ENCODE data around the gene SWSAP1.
"Not testable (repeated sequence)": the region's sequence is repeated elsewhere in the genome, so short reads cannot be mapped to it uniquely, and the experiment has no call there.

SWSAP1 gene

GRCh38 chr19:11405846-11406643 lies 31.6 kb downstream of the SWSAP1 start:
- Mint-ChIP-seq H3K4me1 (ENCODE audit: low read depth) (no peaks in the 10 kb centered on the region), H3K27me3 (ENCODE audit: low read depth) (peaks cover 10% of the 10 kb centered on the region), H3K27ac (no peak overlapping the region), H3K4me3 (no peak overlapping the region), H3K9me3 (no peaks in the 10 kb centered on the region), H3K36me3 (ENCODE audit: low read depth) (no peaks in the 10 kb centered on the region)

- H3K27ac Mint-ChIP-seq; H3K36me3 Mint-ChIP-seq (ENCODE audit: low read depth); H3K4me1 Mint-ChIP-seq (ENCODE audit: low read depth); H3K9me3 Mint-ChIP-seq; H3K27me3 Mint-ChIP-seq (ENCODE audit: low read depth); H3K4me3 Mint-ChIP-seq: not testable (repeated sequence)
Observed at GRCh38 chr19:11406703-11407236, 32.3 kb downstream of the SWSAP1 start.

GRCh38 chr19:11408591-11408990 lies 34.1 kb downstream of the SWSAP1 start:
- Mint-ChIP-seq H3K27me3 (ENCODE audit: low read depth) (peaks cover 10% of the 10 kb centered on the region), H3K4me1 (ENCODE audit: low read depth) (no peaks in the 10 kb centered on the region), H3K36me3 (ENCODE audit: low read depth) (no peaks in the 10 kb centered on the region), H3K4me3 (no peak overlapping the region), H3K27ac (no peak overlapping the region), H3K9me3 (no peaks in the 10 kb centered on the region)

- Mint-ChIP-seq H3K27me3 (ENCODE audit: low read depth) (peaks cover 18% of the 10 kb centered on the region), H3K9me3 (no peaks in the 10 kb centered on the region), H3K27ac (no peak overlapping the region), H3K4me3 (no peak overlapping the region), H3K4me1 (ENCODE audit: low read depth) (no peaks in the 10 kb centered on the region), H3K36me3 (ENCODE audit: low read depth) (no peaks in the 10 kb centered on the region)
Observed at GRCh38 chr19:11410682-11411081, 36.2 kb downstream of the SWSAP1 start.

GRCh38 chr19:11414544-11414943 lies 40.1 kb downstream of the SWSAP1 start:
- Mint-ChIP-seq H3K9me3 (no peaks in the 10 kb centered on the region), H3K36me3 (ENCODE audit: low read depth) (no peaks in the 10 kb centered on the region), H3K4me3 (no peak overlapping the region), H3K4me1 (ENCODE audit: low read depth) (no peaks in the 10 kb centered on the region), H3K27me3 (ENCODE audit: low read depth) (peaks cover 47% of the 10 kb centered on the region), H3K27ac (no peak overlapping the region)

- peaks cover 60% of the 10 kb centered on the region for H3K27me3 Mint-ChIP-seq (ENCODE audit: low read depth)
- H3K4me3 Mint-ChIP-seq, result no peak overlapping the region
- H3K27ac Mint-ChIP-seq, result peak overlapping the region; percentile 41
- no peaks in the 10 kb centered on the region for H3K36me3 Mint-ChIP-seq (ENCODE audit: low read depth)
- H3K9me3 Mint-ChIP-seq, result no peaks in the 10 kb centered on the region
- H3K4me1 Mint-ChIP-seq (ENCODE audit: low read depth), result peaks cover 6% of the 10 kb centered on the region
Observed at GRCh38 chr19:11416346-11417052, 42.0 kb downstream of the SWSAP1 start.

GRCh38 chr19:11418094-11418548 lies 43.7 kb downstream of the SWSAP1 start:
- no peak overlapping the region for H3K27ac Mint-ChIP-seq
- no peaks in the 10 kb centered on the region for H3K36me3 Mint-ChIP-seq (ENCODE audit: low read depth)
- H3K4me3 Mint-ChIP-seq, result no peak overlapping the region
- no peaks in the 10 kb centered on the region for H3K9me3 Mint-ChIP-seq
- H3K27me3 Mint-ChIP-seq (ENCODE audit: low read depth), result peaks cover 74% of the 10 kb centered on the region
- peaks cover 17% of the 10 kb centered on the region for H3K4me1 Mint-ChIP-seq (ENCODE audit: low read depth)

- H3K27me3 Mint-ChIP-seq (ENCODE audit: low read depth), result peaks cover 81% of the 10 kb centered on the region
- H3K27ac Mint-ChIP-seq, result no peak within 1 kb of the TSS
- no peaks in the 10 kb centered on the region for H3K36me3 Mint-ChIP-seq (ENCODE audit: low read depth)
- peaks cover 24% of the 10 kb centered on the region for H3K4me1 Mint-ChIP-seq (ENCODE audit: low read depth)
- no peak within 1 kb of the TSS for H3K4me3 Mint-ChIP-seq
- H3K9me3 Mint-ChIP-seq, result no peaks in the 10 kb centered on the region
Observed at GRCh38 chr19:11418549-11419506, 44.4 kb downstream of the SWSAP1 start, which contains the start of gene RGL3. RGL3 (minus strand) TSS chr19:11419314; CDS start chr19:11419278, 36 bp downstream.

GRCh38 chr19:11420429-11421370 lies 46.2 kb downstream of the SWSAP1 start:
- no peaks in the 10 kb centered on the region for H3K36me3 Mint-ChIP-seq (ENCODE audit: low read depth)
- H3K27ac Mint-ChIP-seq, result no peak overlapping the region
- H3K4me1 Mint-ChIP-seq (ENCODE audit: low read depth), result peaks cover 25% of the 10 kb centered on the region
- no peaks in the 10 kb centered on the region for H3K9me3 Mint-ChIP-seq
- peaks cover 77% of the 10 kb centered on the region for H3K27me3 Mint-ChIP-seq (ENCODE audit: low read depth)
- peak overlapping the region; percentile 42 for H3K4me3 Mint-ChIP-seq

- Mint-ChIP-seq H3K4me3 (peak overlapping the region; percentile 42), H3K9me3 (no peaks in the 10 kb centered on the region), H3K27ac (no peak overlapping the region), H3K4me1 (ENCODE audit: low read depth) (peaks cover 25% of the 10 kb centered on the region), H3K27me3 (ENCODE audit: low read depth) (peaks cover 71% of the 10 kb centered on the region), H3K36me3 (ENCODE audit: low read depth) (no peaks in the 10 kb centered on the region)
Observed at GRCh38 chr19:11421371-11422098, 47.1 kb downstream of the SWSAP1 start.

GRCh38 chr19:11422163-11423065 lies 47.9 kb downstream of the SWSAP1 start:
- Mint-ChIP-seq H3K9me3 (no peaks in the 10 kb centered on the region), H3K4me3 (peak overlapping the region; percentile 76), H3K4me1 (ENCODE audit: low read depth) (peaks cover 25% of the 10 kb centered on the region), H3K27ac (no peak overlapping the region), H3K36me3 (ENCODE audit: low read depth) (no peaks in the 10 kb centered on the region), H3K27me3 (ENCODE audit: low read depth) (peaks cover 63% of the 10 kb centered on the region)

GRCh38 chr19:11423164-11423790 lies 48.8 kb downstream of the SWSAP1 start:
- H3K4me3 Mint-ChIP-seq, result no peak overlapping the region
- no peaks in the 10 kb centered on the region for H3K9me3 Mint-ChIP-seq
- H3K36me3 Mint-ChIP-seq (ENCODE audit: low read depth), result no peaks in the 10 kb centered on the region
- peaks cover 54% of the 10 kb centered on the region for H3K27me3 Mint-ChIP-seq (ENCODE audit: low read depth)
- H3K4me1 Mint-ChIP-seq (ENCODE audit: low read depth), result peaks cover 25% of the 10 kb centered on the region
- no peak overlapping the region for H3K27ac Mint-ChIP-seq
